ENCODE measurements around the gene MFSD1.
A peak's percentile ranks its signal among the peaks of the same experiment; 100 is the strongest.
"Not testable (repeated sequence)": the region's sequence is repeated elsewhere in the genome, so short reads cannot be mapped to it uniquely, and the experiment has no call there.

The MFSD1 gene

GRCh38 chr3:158776531-158776930 is 25.3 kb upstream of the MFSD1 start:
- no peak for DNase-seq

DNA sequence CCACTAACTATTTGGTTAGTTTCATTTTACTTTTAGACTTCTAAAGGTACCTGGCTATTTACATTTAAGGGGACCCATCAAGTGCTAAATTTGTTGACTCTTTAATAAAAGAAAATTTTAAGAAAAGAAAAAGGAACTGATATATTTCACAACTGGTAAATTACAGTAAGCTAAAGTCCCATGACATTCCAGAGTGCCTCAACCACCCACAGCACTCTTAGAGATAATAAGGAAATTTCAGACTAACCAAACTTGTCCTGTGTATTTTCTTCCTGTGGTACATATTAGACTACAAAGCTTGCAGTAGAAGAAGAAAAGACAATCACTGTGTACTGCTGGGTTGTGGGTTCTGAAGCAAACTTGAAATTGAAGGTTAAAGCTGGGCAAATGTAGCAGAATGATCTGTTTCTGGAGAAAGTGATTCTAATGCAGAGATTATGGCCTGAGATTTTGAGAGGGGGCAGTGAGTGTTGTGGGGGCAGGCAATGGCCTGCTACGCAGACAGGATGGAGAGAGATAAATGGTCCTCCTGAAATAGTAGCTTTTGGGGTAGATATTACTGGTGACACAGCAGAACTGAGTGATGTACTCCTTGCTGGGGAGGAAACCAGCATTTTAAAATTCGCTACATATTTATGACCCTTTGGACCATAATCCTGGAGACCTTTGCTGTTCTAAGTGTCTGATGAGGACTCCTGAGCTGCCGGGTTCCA is 24.5 kb upstream of the MFSD1 start:
- DNase-seq: no peak

- DNase-seq: no peak
Measured at GRCh38 chr3:158780766-158781165, 21.1 kb upstream of the MFSD1 start.

GRCh38 chr3:158781191-158781590 is 20.7 kb upstream of the MFSD1 start:
- DNase-seq: no peak

DNA sequence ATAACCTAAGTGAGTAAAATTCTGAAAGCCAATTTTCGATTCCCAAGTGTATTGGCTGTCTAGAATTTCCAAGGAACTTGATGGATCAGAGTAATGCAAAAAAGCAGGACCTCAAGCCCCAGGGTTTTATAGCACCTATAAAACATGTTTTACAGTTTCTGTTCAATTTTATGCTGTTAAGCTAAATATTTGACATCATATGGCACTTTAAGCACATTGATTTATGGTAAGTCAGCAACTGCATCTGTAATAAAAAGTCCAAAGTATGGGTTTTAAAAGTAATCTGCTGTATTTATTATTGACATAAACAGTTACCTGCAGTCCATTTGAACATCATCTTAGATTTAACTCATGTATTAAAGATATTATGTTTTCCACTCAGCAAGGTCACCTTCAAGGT is 20.0 kb upstream of the MFSD1 start:
- no peak for DNase-seq

GRCh38 chr3:158782283-158782989 is 19.4 kb upstream of the MFSD1 start:
- no peak for DNase-seq

GRCh38 chr3:158783051-158783450 is 18.8 kb upstream of the MFSD1 start:
- no peak for DNase-seq

DNA sequence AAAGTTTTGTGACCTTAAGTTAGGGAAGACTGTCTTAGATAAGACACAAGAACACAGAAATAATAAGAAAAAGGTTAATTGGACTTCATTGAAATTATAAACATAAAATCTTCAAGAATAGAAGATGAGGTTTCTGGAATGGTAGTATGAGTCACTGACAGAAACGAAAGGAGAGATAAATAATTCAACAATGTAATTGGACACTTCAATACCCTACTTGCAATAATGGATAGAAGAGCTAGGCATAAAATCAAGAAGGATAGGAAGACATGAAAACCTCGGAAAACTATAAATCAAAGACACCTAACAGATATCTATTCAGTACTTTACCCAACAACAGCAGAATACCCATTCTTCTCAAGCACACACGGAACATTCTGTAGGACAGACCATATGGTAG is 15.9 kb upstream of the MFSD1 start:
- DNase-seq: no peak

DNA sequence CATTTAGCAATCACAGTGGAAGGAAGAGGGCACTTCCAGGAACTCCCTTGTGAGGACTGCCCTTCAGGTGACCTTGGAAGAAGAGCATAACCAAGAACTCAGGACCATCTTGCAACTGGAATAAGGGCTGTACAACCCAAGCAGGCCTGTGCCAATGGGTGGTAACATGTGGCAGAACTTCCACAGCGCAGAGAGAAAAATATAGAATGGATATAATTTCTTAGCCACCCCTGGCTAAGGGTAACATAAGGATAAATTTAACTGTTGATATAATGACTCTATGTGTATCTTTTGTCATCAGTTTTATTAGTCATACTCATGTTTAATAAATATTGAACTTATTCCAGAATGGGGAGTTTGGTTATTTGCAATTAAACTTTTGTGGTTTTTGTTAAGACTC is 13.4 kb upstream of the MFSD1 start:
- no peak for DNase-seq

GRCh38 chr3:158789592-158789991 is 12.3 kb upstream of the MFSD1 start:
- DNase-seq: peak; percentile 23

- DNase-seq: peak; percentile 83
Measured at GRCh38 chr3:158790901-158791589, 10.8 kb upstream of the MFSD1 start.

DNA sequence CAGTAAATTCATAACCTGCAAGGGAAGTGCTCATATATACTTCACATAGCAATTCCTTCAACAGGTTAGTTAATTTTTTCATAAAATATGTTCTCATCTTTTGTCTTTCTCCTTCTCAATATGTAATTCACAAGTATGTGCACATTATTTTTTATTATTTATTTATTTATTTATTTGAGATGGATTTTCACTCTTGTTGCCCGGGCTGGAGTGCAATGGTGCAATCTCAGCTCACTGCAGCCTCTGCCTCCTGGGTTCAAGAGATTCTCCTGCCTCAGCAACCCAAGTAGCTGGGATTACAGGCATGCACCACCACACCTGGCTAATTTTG is 10.3 kb upstream of the MFSD1 start:
- DNase-seq: not testable (repeated sequence)

GRCh38 chr3:158792709-158793108 is 9.1 kb upstream of the MFSD1 start:
- no peak for DNase-seq

- no peak for DNase-seq
Measured at GRCh38 chr3:158794206-158794605, 7.6 kb upstream of the MFSD1 start.

DNA sequence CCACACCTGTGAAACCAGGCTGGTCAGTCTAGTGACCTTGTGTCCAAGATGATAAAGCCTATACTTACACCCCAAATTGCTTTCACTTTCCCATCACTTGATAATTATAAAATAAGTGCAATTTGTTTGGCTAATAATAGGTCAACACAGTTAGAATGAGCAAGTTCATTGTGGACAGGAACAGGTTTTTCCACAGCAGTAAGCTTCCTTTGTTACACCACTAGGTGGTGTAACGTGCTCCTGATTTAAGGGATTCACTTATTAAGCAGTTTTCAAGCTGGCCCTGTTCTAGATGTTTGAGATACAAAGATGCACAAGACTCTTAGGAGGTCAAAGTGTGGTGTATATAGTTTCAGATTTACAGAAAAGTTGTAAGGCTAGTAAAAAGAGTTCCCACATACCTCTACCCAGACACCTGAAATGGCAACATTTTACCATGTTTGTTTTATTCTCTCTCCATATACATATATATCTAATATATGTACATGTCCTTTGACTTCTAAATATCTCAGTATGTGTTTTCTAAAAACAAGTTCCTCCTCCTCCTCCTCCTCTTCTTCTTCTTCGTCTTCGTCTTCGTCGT is 6.8 kb upstream of the MFSD1 start:
- peak; percentile 71 for DNase-seq

- DNase-seq: no peak
Measured at GRCh38 chr3:158801201-158801600, 653 bp upstream of the MFSD1 start.

DNA sequence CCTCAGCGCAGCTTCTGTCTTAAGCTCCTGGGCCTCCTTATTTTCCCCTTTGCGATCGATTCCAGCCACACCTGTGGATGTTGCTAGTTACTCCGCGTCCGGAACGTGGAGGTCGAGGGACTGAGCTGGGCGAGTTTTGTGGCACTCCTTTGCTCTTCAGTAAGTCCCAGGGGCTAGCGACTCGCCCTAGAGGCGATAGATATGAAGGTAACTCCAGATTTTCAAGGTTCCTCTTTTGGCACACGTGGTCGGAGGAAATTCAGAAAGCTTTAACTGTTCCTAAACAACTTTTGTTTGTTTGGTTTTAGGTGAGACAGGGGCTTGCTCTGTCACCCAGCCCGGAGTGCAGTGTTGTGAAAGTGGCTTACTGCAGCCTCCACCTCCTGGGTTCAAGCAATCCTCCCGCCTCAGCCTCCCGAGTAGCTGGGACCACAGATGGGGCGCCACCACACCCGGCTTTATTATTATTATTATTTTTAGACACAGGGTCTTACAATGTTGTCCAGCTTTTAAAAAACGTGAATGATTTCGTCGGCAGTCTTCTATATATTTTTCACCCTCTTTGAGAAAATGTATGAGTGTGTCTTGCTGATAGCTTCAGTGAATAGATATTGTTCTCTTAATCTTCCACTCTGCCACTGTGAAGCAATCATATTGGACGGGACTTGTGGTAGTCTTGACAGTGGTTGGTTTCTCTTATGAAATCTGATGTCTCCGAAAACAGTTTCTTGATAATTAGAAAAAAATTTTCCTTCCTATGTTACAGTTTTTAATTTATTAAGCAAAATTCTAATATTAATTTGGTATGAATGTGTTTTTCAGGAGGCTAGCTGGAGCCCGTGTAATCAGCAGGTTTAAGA is 785 bp downstream of the MFSD1 start:
- DNase-seq: peak; percentile 81

GRCh38 chr3:158804441-158804840 is 2.6 kb downstream of the MFSD1 start:
- DNase-seq: no peak

DNA sequence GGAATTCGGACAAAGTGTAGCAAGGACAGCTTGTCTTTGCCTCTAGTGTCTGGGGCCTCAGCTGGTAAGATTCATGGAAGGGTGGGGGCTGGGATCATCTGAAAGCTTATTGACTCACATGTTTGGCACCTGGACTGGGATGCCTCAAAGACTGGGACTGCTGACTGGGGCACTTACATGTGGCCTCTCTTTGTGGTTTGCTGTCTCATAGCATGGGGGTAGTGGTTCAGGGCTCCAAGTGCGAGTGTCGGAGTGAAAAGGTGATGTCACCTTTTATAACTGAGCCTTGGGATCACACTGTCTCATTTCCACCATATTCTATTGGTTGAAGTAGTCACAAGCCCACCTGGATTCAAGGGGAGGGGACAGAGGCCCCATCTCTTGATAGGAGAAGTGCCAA is 6.8 kb downstream of the MFSD1 start:
- DNase-seq: peak; percentile 93

DNA sequence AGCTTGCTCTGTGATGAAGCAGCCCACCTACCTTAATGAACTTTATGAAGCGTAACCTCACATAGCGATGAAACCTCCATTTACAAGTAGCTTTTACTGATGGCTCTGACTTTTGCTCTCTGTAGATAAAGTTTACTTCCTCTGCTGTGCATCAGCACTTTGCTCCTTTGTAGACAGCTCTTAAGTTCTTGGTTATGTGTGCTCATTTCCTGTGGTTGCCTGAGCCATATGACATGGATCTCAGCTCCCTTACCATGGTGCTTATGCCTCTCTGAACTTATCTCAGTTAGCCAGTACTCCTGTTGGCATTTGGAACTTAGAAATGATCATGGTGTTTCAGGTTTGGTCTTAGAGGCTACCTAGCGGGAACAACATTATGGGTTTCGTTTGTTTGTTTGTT is 7.8 kb downstream of the MFSD1 start:
- peak; percentile 48 for DNase-seq

DNA sequence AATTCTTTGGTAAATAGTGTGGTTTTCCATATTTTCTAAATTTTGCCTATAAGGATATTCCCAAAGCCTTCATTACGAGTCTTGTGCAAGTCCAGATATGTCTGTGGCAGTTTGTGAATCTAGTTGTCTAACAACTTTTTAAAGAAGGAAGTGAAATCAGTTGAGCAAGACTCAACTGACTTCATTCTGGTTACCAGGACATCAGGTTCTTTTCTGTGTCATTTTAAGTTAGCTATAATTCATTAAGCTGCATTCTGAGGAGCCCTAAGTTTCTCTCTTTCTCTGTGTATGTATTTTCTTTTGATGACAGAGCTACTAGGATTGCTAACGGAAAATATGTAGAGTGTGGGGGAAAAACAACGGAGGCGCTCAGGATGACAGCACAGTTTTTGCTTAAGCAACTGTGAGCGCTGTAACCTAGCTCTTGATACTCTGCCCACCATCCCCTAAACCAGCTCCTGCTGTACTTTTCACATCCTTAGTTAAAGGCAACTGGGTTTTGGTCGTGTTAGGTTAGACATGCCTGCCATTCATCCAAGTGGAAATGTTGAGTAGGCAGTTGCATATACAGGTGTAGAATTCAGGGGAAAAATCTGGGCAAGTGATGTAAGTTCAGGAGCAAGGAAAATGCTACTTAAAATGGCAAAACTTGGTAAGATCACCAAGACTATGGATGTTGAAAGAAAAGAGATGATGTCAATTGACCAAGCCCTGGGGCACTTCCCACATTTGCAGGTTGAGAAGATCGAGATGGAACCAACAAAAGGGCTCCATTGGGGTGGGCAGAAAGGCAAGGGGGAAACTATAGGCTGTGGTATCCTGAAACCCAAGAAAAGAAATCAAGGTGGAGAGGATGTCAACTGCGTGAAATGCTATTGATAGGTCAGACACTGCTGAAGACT is 9.2 kb downstream of the MFSD1 start:
- no peak for DNase-seq

DNA sequence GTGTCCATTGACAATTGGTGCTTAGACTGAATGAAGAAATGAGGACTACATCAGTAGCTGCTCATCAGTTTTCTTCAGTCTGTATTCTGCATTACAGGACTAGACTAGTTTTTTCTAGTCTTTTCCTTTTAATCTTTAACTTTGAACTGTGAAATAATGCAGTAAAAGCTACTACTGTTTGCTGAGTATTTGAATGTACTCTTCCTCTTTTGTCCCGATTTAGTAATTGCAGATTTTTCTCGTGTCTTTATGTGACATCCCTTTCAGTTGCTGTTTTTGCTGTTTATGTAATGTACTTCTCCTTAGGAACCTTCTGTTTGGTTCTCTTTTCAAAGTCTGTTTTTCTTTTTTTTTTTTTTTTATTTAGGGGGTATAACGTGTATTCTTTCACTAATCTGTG is 17.4 kb downstream of the MFSD1 start:
- no peak for DNase-seq

All from RPMI8226 (cell line).